HUES6 (cell line): ENCODE measurements around the gene INPP5J.
A peak's percentile ranks its signal among the peaks of the same experiment; 100 is the strongest.
"Not testable (repeated sequence)": the region's sequence is repeated elsewhere in the genome, so short reads cannot be mapped to it uniquely, and the experiment has no call there.

Source experiments
- H3K27ac ChIP-seq: 2 replicates; pipeline ENCODE4 v1.7.0; 2013; ENCODE audit warnings: low read depth, mild to moderate bottlenecking, low read length, inconsistent platforms
- H3K27me3 ChIP-seq: 2 replicates; pipeline ENCODE4 v1.6.1; 2013; ENCODE audit warnings: low read length; ENCODE audit not compliant: control insufficient read depth, insufficient read depth
- H3K36me3 ChIP-seq: 2 replicates; pipeline ENCODE4 v1.6.1; 2013; ENCODE audit warnings: low read length; ENCODE audit not compliant: control insufficient read depth, insufficient read depth
- H3K4me1 ChIP-seq: 2 replicates; pipeline ENCODE4 v1.6.1; 2013; ENCODE audit warnings: low read length; ENCODE audit not compliant: control insufficient read depth, insufficient read depth
- H3K4me3 ChIP-seq: 2 replicates; pipeline ENCODE4 v1.5.1; 2013; ENCODE audit warnings: low read depth, low read length
- H3K9ac ChIP-seq: one replicate; pipeline ENCODE4 v1.6.1; 2013; ENCODE audit warnings: mild to moderate bottlenecking, low read length
- H3K9me3 ChIP-seq: 2 replicates; pipeline ENCODE4 v1.6.1; 2013; ENCODE audit warnings: low read depth, low read length; ENCODE audit not compliant: control insufficient read depth, insufficient read depth

The INPP5J gene, protein sequence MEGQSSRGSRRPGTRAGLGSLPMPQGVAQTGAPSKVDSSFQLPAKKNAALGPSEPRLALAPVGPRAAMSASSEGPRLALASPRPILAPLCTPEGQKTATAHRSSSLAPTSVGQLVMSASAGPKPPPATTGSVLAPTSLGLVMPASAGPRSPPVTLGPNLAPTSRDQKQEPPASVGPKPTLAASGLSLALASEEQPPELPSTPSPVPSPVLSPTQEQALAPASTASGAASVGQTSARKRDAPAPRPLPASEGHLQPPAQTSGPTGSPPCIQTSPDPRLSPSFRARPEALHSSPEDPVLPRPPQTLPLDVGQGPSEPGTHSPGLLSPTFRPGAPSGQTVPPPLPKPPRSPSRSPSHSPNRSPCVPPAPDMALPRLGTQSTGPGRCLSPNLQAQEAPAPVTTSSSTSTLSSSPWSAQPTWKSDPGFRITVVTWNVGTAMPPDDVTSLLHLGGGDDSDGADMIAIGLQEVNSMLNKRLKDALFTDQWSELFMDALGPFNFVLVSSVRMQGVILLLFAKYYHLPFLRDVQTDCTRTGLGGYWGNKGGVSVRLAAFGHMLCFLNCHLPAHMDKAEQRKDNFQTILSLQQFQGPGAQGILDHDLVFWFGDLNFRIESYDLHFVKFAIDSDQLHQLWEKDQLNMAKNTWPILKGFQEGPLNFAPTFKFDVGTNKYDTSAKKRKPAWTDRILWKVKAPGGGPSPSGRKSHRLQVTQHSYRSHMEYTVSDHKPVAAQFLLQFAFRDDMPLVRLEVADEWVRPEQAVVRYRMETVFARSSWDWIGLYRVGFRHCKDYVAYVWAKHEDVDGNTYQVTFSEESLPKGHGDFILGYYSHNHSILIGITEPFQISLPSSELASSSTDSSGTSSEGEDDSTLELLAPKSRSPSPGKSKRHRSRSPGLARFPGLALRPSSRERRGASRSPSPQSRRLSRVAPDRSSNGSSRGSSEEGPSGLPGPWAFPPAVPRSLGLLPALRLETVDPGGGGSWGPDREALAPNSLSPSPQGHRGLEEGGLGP

DNA sequence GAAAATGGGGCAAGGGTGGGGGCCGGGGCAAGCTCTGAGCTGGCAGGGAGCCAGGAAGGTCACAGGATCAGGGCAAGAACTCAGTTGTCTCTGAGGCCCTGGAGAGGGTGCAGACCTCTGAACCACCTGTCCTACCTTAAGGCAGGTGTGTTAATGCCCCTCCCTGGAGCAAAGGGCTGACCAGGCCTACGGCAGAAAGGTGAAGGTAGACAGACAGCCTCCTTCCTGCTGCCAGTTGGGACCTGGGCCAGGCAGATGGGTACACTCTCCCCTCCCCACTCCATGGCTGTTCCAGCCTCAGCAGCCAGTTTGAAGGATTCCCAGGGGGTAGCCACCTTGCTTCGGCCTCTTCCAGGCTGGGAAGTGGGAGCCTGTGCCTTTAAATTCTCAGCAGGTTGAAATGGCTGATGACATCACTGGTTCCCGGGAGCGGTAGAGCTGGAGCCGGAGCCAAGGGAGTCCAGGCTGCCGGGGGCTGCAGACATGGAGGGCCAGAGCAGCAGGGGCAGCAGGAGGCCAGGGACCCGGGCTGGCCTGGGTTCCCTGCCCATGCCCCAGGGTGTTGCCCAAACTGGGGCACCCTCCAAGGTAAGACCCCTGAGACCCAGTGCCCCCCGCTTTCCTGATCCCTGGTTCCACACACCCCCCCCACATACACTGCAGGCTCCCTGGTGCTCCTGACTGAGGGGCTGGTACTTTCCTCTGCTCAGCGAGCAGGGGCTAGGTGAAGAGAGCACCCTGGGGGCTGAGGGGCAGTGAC, at the start of gene INPP5J:
INPP5J (plus strand) TSS at position 435 of the 760 bp plus-strand sequence; CDS start at position 484, 49 bp downstream.
- no peaks in the 10 kb centered on the region for H3K27me3 ChIP-seq
- H3K4me1 ChIP-seq, result peaks cover 21% of the 10 kb centered on the region
- no peaks in the 10 kb centered on the region for H3K9me3 ChIP-seq
- peak within 1 kb of the TSS; percentile 63 for H3K4me3 ChIP-seq
- no peak within 1 kb of the TSS for H3K27ac ChIP-seq
- no peaks in the 10 kb centered on the region for H3K36me3 ChIP-seq
- peak within 1 kb of the TSS; percentile 31 for H3K9ac ChIP-seq

DNA sequence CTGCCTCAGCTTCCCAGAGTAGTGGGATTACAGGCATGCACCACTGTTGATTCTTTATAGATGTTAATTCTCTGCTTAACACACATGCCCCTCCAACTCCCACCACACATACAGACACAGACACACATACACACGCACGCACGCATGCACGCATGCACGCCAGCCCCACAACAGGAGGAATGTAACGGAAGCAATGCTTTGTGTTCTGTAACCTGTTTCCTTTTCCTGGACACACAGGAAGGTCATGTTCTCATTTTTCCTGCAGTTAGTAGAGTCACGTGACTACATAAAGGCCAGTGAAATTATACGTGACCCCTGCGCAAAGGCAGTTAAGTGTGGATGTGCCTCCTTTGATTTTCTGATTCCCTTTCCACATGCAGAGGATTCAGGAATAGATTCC, 49.6 kb upstream of the INPP5J start:
- not testable (repeated sequence) for H3K4me3 ChIP-seq, H3K27me3 ChIP-seq, H3K4me1 ChIP-seq, H3K36me3 ChIP-seq, H3K9me3 ChIP-seq, H3K9ac ChIP-seq, H3K27ac ChIP-seq

- H3K36me3 ChIP-seq, H3K4me3 ChIP-seq, H3K27ac ChIP-seq: not testable (repeated sequence)
Measured at GRCh38 chr22:31073545-31074145, 49.1 kb upstream of the INPP5J start.

GRCh38 chr22:31075961-31076360, 46.8 kb upstream of the INPP5J start:
- H3K9ac ChIP-seq, result no peak overlapping the region
- H3K9me3 ChIP-seq, result no peaks in the 10 kb centered on the region
- H3K4me1 ChIP-seq, result peaks cover 4% of the 10 kb centered on the region; the same call in 1 of the 2 replicates
- H3K36me3 ChIP-seq, result no peaks in the 10 kb centered on the region
- no peak overlapping the region for H3K4me3 ChIP-seq
- no peak overlapping the region for H3K27ac ChIP-seq
- no peaks in the 10 kb centered on the region for H3K27me3 ChIP-seq

More at GRCh38 chr22:31073545-31074145, 49.1 kb upstream of the INPP5J start:
- not testable (repeated sequence) for H3K9me3 ChIP-seq, H3K27me3 ChIP-seq, H3K9ac ChIP-seq, H3K4me1 ChIP-seq

DNA sequence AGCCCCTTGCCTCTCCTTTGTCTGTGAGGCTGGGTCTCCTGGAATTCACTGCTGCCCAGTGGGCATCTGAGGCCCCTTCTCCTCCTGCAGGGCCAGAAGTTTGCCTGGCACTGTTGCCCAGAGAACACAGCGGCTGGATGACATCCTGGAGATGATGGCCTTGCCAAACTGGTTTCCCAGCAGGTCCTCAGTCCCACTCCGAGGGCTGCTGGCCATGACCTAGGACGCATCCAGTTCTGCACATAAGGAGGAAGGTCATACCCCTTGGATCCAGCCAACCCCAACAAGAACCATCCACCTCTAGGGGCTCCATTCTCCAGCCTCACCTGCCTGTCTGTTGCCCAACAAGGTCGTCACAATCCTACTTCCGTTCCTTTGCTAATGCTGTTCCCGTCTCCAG, 45.1 kb upstream of the INPP5J start:
- peaks cover 16% of the 10 kb centered on the region; the same call in 1 of the 2 replicates for H3K4me1 ChIP-seq

GRCh38 chr22:31078389-31078788, 44.4 kb upstream of the INPP5J start:
- not testable (repeated sequence) for H3K9ac ChIP-seq, H3K9me3 ChIP-seq, H3K27ac ChIP-seq, H3K27me3 ChIP-seq, H3K36me3 ChIP-seq, H3K4me3 ChIP-seq
- H3K4me1 ChIP-seq, result peaks cover 23% of the 10 kb centered on the region

More for the DNA sequence above, 45.1 kb upstream of the INPP5J start:
- Histone ChIP-seq H3K27me3 (no peaks in the 10 kb centered on the region), H3K9me3 (no peaks in the 10 kb centered on the region), H3K4me3 (no peak overlapping the region), H3K36me3 (no peaks in the 10 kb centered on the region), H3K9ac (no peak overlapping the region), H3K27ac (no peak overlapping the region)

DNA sequence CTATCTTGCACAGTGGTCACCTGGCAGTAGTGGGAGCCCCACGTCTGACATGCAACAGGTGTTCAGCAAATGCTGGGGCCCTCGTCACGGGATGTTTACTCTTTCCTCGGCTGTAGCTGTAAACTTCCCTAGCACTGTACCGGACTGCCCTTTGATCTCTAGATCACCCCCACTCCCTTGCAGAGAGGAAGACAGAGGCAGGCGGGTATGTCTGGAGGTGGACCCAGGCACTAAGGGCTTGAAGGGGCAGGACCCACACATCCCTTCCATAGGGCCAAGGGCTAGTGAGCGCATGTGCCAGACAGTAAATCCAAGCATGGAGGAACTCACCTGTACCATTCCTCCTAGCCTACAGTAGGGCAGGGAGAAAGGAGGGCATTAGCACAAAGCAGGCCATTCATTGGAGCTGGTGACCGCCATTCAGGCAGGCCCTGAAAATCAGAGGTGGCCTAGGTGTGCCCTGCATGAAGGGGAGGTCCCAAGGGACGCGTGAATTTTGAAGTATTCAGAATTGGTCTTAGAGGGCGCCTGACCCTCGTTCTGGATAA, 43.6 kb upstream of the INPP5J start:
- Histone ChIP-seq H3K9ac (no peak overlapping the region), H3K9me3 (no peaks in the 10 kb centered on the region), H3K27ac (no peak overlapping the region), H3K36me3 (no peaks in the 10 kb centered on the region), H3K4me1 (peaks cover 31% of the 10 kb centered on the region), H3K4me3 (no peak overlapping the region), H3K27me3 (no peaks in the 10 kb centered on the region)

GRCh38 chr22:31080164-31080847, 42.5 kb upstream of the INPP5J start:
- Histone ChIP-seq H3K36me3 (no peaks in the 10 kb centered on the region), H3K9me3 (no peaks in the 10 kb centered on the region), H3K4me3 (peak overlapping the region; percentile 78), H3K27me3 (no peaks in the 10 kb centered on the region), H3K27ac (peak overlapping the region; percentile 75; the same call in 1 of the 2 replicates), H3K9ac (peak overlapping the region; percentile 77), H3K4me1 (peaks cover 33% of the 10 kb centered on the region)

DNA sequence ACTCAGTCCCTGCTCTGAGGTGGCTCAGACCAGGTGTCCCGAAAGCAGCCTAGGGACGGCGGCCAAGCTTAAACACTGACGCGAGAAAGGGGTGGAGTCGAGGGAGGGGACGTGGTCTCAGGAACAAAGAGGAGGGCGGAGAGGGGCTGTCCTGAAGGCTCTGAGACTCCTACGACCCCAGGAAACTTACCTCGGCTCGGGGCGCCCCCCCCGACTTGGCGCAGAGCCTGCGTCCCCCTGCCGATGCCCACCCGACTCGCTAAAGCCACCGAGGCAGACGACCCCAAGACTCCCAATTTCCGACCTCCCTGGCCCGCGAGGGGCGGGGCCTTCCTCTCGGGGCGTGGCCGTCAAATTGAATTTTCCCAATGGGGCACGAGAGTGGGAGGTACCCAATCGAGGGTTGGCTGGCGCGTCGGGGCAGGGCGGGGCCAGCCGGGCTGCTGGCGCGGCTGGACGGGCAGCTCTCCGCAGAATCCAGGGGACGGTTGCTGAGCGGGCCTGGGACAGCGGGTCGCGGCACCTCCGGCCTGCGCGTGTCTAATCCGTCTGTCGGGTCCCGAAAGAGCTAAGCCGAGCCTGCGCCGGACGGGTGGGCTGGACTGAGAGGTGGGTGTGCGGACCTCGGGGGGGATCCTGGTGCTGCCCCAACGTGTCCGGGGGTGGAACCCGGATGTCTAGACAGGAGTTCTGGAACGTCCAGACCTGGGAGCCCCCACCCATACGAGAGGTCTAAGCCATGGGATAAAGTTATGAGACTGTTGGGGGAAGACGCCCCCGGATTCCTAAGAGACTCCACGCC, 41.7 kb upstream of the INPP5J start, which contains the start of gene SMTN:
SMTN (plus strand) TSS at position 471 of the 802 bp plus-strand sequence. CDS start 1,941 bp downstream, outside the sequence.
- Histone ChIP-seq H3K4me3 (peak within 1 kb of the TSS; percentile 78), H3K27me3 (no peaks in the 10 kb centered on the region), H3K9me3 (no peaks in the 10 kb centered on the region), H3K36me3 (no peaks in the 10 kb centered on the region), H3K9ac (peak within 1 kb of the TSS; percentile 77), H3K27ac (peak within 1 kb of the TSS; percentile 75), H3K4me1 (peaks cover 37% of the 10 kb centered on the region)
